Esophagus squamous epithelium (tissue), 4 donors: ENCODE results near the gene KCNC3.

Source experiments
- CTCF ChIP-seq, 6 experiments: fragments of 450-650 bp in 4 of 6; fragments of 200-600 bp in 2 of 6; sonication (generic) in 2 of 6; IDR thresholded peaks; one replicate each; pipeline ENCODE4 v1.5.1; 2016 to 2019; ENCODE audit warnings: antibody characterized with exemption in 6 of 6, mild to moderate bottlenecking in 4 of 6, moderate library complexity in 4 of 6
- POLR2A ChIP-seq, 4 donors: fragments of 450-650 bp; IDR thresholded peaks; one replicate each; pipeline ENCODE4 v1.6.1; 2017; ENCODE audit warnings: antibody characterized with exemption in 4 of 4, mild to moderate bottlenecking in 4 of 4, moderate library complexity in 3 of 4

- TF ChIP-seq CTCF (IDR thresholded peaks at IDR 0.05) (peak in 1 of 6 experiments; percentile 15), POLR2A (IDR thresholded peaks at IDR 0.05) (peak in 1 of 4 donors; percentile 52)
These were observed 4.8 kb upstream of the KCNC3 start for GRCh38 chr19:50333737-50334617.
